ENCODE data around the gene SCAMP2.
"Not testable (repeated sequence)": the region's sequence is repeated elsewhere in the genome, so short reads cannot be mapped to it uniquely, and the experiment has no call there.

Gene SCAMP2, protein sequence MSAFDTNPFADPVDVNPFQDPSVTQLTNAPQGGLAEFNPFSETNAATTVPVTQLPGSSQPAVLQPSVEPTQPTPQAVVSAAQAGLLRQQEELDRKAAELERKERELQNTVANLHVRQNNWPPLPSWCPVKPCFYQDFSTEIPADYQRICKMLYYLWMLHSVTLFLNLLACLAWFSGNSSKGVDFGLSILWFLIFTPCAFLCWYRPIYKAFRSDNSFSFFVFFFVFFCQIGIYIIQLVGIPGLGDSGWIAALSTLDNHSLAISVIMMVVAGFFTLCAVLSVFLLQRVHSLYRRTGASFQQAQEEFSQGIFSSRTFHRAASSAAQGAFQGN

DNA sequence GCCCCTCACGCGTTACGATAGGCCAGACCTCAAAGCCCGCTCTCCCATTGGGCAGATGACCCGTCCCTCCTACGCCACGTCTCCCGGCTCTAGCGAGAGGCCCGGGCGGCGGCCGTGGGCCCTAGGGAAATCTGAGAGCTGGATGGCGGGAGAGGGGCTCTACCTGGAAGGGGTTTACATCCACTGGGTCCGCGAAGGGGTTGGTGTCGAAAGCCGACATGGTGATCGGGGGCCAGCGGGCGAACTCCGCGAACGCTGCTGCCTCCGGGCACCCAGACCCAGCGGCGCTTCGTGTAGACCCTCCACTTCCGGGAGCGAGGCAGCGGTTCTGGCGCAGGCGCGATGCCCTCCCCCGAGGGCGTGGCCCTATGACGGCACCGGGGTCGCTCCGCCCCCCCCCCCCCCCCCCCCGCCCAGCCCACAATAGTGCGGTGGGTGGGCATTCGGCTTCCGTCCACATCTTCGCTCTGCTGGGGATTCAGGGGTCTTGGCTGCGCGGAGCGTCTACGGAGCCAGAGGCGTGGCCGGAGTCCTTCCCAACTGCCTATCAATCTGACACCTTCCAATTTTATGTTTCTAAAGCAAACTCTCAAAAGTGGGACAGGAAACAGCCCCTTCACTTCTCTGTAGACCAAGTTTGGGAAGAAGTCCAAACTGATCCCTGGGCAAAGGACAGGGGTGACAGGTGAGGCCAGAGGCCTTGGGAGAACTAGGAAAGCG lies at the start of gene SCAMP2:
Gene SCAMP2, minus strand, starts transcription at position 330 of the 720 bp plus-strand sequence. Its CDS starts 110 bp downstream, at position 220.
- DNase-seq: peak; percentile 77 to 89 (median 82)

DNA sequence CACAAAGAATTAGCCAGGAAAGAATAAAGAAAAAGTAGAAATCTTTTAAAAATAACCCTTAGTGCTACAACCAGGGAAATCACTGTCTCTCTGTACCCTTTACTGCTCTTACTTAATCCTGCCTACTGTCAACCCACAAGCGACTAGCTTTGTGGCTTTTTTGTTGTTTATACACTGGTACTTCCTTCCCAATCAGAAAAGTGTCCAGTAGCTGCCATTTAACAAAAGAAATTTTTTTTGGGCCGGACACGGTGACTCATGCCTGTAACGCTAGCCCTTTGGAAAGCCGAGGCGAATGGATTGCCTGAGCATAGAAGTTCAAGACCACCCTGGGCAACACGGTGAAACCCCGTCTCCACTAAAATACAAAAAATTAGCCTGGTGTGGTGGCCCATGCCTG lies 47.3 kb upstream of the SCAMP2 start:
- DNase-seq: no peak

DNA sequence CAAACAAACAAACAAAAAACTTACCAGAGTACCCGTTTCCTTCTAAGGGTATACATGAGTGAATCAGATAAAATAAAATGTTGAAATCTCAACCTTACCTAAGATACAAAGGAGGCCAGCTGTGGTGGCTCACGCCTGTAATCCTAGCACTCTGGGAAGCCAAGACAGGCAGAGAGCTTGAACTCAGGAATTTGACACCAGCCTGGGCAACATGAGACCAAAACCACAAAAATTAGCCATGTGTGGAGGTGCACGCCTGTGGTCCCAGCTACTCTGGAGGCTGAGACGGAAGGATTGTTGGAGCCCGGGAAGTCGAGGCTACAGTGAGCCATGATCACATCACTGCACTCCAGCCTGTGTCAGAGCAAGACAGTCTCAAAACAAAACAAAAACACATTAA lies 44.5 kb upstream of the SCAMP2 start:
- DNase-seq: no peak

DNA sequence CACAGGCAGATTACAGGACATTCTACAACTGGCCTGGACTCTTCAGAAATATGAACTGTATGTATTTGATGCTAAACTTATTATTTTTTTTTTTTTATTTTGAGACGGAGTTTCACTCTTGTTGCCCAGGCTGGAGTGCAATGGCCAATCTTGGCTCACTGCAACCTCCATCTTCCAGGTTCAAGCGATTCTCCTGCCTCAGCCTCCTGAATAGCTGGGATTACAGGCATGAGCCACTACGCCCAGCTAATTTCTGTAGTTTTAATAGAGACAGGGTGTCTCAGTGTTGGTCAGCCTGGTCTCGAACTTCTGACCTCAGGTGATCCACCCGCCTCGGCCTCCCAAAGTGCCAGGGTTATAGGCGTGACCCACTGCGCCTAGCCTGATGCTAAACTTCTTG lies 40.6 kb upstream of the SCAMP2 start:
- not testable (repeated sequence) for DNase-seq

DNA sequence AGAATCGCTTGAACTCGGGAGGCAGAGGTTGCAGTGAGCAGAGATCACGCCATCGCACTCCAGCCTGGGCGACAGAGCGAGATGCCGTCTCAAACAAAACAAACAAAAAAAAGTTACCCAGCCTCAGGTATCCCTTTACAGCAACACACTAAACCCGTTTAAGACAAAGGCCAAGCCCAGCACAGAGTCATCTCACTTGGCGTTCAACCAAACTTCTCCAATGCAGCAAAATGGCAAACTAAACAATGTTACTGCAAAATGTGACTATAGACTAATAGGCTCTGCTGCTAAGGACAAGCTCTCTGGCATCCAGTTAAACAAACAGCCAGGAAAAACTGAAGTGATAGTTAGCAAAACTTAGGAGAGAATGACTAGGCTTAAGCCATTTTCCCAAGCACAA lies 39.9 kb upstream of the SCAMP2 start:
- no peak for DNase-seq

DNA sequence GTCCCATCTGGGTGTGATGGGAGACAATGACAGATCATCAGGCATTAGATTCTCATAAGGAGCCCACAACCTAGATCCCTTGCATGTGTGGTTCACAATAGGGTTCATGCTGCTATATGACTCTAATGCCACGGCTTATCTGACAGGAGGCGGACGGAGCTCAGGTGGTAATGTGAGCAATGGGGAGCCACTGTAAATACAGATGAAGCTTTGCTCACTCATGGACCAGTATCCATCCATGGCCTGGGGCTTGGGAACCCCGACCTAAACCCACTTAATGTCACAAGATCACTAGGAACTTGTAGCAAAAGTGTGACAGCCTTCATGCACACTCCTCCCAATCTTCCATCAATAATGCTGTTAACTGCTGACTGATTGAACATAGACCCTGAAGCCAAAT lies 35.5 kb upstream of the SCAMP2 start:
- DNase-seq: no peak

DNA sequence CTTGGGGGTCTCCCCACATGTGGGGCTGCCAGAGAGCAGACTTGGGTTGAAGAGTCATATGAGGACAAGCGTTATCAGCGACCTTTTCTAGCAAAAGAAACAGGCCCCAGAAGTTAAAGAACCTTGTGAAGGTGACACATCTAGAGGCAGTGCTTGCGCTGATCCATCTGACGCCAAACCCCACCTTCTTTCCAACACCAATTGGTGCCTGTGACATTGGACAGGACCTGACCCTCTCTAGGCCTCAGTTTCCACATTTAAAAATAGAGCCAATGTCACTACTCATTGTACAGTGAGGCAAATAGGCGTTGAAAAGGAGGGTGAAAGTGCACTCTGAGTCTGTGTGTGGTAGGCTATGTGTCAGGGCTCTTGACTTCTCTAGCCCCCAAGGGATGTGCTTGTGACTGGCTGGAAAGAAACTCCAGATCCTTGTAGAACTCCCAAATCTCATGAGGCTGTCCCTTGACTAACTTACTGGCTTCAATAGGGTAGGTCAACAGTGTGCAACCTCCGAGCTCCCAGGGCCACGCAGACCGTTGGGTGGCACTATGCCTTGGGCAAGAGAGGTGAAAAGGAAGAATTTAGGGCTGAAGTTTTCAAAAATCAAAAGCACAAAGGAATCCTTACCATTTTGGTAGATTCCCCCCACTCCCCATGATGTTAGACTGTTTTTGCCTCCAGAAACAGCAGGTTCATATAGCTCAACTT lies 34.2 kb upstream of the SCAMP2 start:
- no peak for DNase-seq

DNA sequence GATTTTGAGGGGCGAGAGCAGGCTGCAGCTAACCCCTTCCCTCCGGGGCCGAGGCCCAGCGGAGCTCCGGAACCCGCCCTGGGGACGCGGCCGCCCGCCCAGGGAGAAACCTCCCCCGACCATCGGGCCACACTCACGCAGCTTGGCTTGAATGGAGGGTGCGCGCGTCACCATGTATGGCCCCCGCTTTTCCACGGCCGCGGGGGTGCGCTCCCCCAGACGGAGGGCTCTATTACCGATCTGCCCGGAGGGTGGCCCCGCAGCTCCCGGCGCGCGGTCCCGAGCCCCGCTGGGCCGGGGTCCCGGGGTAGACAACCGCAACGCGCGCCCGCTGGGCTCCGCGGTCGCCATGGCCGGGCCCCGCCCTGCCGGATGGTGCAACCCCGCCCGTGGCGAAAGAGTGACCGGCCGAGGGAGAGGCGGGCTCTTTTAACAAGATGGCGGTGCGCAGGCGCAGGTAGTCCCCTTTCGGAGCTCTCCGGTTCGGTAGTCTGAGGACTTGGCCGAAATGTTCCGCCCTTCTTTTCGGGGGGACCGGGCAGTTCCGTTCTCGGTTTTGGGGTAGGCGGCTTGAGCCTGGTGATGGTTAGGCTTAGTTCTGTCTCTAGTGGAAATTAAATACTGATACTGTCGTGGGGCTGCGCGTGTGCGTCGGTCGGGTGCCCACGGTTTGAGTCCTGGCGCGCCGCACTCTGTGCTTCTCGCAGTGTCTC lies 33.4 kb upstream of the SCAMP2 start, which contains the start of gene FAM219B:
Gene FAM219B, minus strand, starts transcription at position 402 of the 713 bp plus-strand sequence. Its CDS starts 51 bp downstream, at position 351.
- peak; percentile 40 to 58 (median 48) for DNase-seq

DNA sequence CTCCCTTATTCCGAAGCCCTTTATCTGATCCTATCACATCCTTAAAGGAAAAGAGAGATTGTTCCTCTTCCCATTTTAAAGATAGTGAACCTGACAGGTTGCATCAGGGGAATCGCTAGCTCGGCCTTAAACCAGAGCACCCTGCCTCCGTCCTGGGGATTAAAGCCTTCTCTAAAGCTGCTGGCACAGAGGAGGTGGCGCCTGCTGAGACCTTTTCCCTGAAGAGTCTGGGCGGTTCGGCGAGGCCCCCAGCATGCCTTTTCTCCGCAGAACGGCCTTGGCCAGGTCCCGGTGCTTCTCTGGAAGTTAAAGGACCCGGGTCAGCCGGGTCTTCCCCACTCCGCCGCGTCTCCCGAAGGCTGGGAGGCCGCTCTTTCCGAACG lies 32.9 kb upstream of the SCAMP2 start:
- DNase-seq: peak in 1 of 4 experiments; percentile 22

DNA sequence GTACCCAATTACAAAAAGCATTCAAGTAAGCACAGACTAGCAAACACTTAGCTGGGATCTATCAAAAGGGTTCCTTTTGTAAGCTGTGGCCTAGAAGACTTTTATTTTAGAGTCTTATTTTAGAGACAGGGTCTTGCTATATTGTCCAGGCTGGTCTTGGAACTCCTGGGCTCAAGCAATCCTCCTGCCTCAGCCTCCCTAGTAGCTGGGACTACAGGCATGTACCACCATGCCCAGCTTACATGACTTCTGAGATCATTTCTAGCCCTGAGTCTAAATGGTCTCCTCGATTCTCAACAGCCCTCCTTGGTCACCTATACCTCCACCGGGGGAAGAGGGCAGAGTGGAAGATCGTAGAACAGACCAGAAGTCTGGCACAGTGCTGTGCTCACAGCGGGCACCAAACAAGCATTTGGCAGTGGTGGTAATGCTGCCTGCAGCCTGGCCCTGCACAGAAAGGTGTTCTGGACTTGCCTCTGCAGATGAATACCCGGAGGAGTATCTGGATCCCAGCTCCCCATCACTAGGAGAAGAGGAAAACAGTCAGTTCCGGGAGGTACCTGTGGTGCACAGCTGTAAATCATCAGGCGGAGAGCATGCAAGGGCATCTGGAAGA lies 31.1 kb upstream of the SCAMP2 start:
- DNase-seq: no peak

DNA sequence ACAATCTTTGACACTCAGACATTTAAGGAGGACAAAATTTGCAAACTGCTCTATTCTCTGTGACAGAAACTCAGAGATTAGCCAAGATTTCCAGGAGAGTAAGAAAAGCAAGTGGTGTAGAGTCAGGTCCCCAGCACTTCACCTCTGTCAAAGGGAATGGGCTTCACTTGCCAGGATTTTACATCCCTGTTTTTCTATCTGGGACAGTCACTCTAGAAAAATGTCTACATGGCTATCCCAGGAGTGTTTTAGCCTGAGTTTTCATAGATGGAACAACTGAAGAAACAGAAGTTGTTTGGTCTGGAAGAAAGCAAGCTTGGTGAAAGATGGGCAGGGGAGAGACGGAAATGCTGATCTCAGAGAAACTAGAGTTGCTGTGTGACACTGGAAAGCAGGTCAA lies 30.5 kb upstream of the SCAMP2 start:
- no peak for DNase-seq

DNA sequence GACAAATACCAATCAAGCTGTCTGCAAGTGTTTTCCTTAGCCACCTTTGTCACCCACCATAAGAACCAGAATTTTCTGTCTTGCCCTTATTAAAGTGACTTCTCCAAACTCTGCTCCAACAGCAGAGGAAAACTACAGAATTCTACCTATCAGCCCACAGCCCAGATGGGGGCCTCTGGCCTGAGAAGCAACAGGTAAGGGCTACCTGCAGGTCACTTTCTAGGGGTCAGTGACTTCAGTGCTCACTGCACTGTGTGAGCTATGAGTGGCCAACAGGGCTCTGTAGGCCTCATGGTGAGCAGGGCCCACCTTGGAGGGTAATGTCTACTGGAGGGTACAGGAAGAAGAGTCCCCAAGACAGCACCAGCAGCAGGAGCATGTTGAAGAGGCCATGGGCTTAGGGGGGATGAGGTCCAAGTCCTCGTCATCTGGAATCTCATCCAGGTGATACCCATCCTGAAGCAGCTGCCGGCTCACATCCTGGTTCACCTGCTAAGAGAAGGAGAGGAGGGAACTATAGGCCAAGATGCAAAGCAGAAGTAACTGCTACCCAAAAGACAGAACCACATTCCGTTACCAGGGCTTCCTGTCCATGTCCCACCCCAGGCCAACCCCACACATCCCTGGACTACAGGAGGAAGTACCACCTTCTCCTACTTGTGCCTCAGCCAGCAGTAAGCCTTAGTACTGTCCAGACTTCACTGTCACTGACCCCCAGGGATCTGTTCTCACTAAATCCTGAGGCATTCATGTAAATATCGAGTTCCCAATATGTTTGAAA lies 29.3 kb upstream of the SCAMP2 start:
- DNase-seq: no peak

DNA sequence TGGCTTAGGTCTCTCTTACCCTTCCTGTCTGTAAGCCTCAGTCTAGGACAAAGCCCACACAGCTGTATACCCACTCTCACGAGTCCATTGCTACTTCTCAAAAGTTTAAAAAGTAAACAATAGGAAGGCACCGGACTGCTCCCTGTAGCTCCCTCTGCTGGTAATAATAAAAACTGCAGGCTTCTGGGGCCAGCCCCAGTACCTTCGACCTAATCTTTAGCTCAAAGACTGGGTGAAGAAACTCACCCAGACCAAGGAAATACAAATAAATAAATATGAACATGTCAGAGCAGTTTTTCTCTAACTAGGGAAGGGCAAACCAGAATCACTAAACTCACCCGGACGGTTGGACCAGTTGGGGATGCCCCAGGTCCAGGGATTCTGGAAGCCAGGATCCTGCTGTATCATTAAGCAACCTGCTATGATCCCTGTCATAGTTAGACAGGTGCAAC lies 28.5 kb upstream of the SCAMP2 start:
- peak; percentile 10 to 29 (median 20) for DNase-seq

DNA sequence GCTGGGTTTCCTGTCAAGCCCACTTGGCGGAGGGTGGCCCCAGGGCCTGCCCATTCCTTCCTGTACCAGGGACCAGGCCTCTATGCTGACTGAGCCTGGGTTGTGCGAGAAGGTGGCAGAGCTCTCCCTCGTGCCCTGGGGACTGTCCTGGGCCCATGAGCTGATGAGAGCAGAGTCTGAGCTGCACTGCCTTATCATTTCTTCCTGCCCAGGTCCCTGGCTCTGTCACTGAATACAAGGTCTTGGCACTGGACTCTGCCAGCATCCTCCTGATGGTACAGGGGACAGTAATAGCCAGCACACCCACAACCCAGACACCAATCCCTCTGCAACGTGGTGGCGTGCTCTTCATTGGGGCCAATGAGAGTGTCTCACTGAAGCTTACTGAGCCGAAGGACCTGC lies 24.1 kb upstream of the SCAMP2 start:
- DNase-seq: no peak

DNA sequence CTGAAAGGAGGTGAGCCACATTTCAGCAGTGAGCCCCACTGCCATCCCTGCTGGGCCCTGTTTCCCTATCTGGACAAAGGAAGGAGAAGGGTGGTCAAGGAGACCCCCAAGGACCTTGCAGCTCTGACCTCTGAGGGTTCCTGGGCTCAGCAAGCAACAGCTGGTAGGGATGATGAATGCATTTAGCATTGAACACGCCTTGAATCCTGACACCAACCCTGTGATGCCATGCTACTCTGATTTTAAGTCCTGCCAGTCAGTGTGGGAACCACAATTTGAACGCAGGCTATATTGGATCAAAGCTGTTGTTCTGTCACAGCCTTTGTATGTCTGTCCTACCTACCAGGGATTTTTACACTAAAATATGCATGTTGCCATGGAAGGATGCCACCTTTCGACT lies 23.2 kb upstream of the SCAMP2 start:
- no peak for DNase-seq

DNA sequence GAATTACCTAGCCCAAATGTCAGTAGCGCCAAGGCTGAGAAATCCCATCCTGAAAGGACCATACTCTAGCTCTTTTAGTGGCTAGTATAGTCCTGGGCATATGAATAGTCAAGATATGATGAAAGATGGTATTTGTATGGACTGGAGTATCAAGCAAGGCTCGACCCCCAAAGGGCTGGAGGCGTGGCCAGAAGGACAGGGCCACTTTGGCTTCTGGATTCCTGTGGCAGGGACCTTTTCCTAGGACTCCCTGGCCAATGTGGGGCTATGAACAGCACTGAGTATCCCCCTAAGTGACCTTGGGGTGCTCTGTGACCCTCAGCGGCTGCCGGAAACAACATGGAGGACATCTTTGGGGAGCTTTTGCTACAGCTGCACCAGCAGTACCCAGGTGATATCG lies 22.7 kb upstream of the SCAMP2 start:
- no peak for DNase-seq

DNA sequence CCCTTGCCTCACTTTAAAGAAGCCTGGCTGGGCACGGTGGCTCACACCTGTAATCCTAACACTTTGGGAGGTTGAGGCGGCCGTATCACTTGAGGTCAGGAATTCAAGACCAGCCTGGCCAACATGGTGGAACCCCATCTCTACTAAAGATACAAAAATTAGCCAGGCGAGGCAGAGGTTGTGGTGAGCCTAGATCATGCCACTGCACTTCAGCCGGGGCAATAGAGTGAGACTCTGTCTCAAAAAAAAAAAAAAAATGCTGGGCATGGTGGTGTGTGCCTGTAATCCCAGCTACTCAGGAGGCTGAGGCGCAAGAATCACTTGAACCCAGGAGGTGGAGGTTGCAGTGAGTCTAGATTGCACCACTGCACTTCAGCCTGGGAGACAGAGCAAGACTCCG lies 21.2 kb upstream of the SCAMP2 start:
- DNase-seq: not testable (repeated sequence)

DNA sequence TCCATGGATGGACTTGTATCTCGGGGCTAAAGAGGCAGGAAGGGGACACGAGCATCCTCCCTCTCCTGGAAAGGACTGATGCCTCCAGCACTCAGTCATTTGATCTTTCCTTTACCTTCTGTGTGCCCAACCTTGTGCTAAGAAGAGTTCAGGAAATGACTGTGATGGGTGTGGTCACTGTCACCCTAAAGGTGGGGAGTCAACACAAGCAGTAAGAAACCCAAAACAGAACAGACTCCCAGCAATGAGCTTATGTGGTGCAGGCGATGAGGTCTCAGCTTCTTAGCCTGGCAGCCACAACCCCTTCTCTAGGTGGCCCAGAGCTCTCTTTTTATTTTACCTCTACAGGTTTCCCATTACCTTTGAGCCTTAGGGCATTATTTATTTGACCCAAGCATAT lies 20.5 kb upstream of the SCAMP2 start:
- peak in 2 of 4 experiments; percentile 6 to 32 for DNase-seq

DNA sequence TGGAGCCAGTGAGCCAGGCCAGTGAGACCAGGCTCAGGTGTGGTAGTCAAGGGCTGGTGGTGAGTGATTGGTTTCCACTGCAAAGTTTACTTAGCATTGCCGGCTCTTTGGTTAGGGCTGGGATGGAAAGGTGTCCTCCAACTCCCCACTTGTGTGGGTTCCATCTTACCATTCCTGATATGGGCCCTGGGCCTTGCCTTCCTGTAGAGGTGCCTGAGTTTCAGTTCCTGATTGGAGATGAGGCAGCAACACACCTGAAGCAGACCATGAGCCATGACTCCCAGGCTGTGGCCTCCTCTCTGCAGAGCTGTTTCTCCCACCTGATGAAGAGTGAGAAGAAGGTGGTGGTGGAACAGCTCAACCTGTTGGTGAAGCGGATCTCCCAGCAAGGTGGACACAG lies 19.8 kb upstream of the SCAMP2 start:
- DNase-seq: no peak

DNA sequence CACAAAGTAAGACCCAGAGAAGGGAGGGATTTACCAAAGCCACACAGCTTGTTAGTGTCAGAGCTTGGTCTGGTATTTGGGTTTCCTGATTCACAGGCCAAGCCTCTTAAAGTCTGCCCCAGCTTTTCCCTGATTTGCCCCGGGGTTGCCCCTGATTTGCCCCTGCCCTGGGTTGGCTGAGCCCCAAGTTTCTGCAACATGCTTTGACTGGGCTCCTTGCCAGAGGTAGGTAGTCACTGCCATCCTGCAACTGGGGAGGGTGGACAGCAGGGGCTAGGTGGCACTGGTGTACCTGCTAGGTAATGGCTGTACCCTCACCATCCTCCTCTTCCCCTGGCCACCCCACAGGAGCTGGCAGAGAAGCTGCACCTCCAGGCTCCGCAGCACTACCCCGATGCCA lies 19.1 kb upstream of the SCAMP2 start:
- no peak for DNase-seq

DNA sequence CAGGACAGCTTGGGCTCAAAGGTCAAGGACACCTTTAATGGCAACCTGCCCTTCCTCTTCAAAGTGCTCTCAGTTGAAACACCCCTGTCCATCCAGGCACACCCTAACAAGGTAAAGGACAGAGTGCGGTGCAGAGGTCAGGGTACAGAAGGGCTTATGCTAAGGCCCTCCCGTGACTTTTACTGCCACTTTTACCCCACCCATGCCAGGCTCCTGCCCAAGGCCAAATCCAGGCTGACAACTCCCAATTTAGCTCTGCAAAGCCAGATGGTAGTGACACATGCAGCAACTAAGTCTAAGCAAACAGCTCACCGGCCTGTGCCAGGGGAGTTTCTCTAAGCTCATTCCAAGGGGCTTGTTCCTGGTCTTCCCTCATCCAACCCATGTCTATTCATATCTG lies 18.3 kb upstream of the SCAMP2 start:
- no peak for DNase-seq

DNA sequence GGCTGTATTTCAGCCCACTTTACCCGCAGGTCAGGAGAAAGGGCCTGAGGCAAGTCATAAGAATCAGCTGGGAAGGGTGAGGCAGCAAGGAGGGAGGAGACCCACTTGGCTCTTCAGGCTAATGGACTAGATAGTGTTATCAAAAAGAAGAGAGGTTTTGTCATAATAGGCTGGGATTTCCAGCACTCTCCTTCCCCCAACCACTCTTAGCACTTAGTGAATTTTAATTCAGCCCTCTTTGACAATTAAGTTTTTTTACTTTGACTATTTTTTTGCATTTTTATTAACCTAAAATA lies 17.4 kb upstream of the SCAMP2 start:
- DNase-seq: no peak
